Muscle of back (tissue), 11 donors: ENCODE measurements around the gene SPON1. TPM values are rescaled to one million over a fixed set of nuclear protein-coding genes. Genes with fewer than 3 reads are reported as not detected.
"Not testable (repeated sequence)": the region's sequence is repeated elsewhere in the genome, so short reads cannot be mapped to it uniquely, and the experiment has no call there.

Experiments used
- DNase-seq, 3 donors: peaks; one replicate each; pipeline versions ENCODE4 v3.0.0 to v3.0.0-alpha.2; 2013
- polyA plus RNA-seq, 10 donors: library from polyadenylated mRNA; unstranded; fragments of 120-200 nt; gene quantifications; one replicate each; pipeline ENCODE4 v1.2.1, GENCODE V29; 2013; ENCODE audit not compliant: insufficient read length in 10 of 10

The SPON1 gene
- polyA plus RNA-seq, 10 donors, result 17.0 to 39.1 (median 22.6) TPM

DNA sequence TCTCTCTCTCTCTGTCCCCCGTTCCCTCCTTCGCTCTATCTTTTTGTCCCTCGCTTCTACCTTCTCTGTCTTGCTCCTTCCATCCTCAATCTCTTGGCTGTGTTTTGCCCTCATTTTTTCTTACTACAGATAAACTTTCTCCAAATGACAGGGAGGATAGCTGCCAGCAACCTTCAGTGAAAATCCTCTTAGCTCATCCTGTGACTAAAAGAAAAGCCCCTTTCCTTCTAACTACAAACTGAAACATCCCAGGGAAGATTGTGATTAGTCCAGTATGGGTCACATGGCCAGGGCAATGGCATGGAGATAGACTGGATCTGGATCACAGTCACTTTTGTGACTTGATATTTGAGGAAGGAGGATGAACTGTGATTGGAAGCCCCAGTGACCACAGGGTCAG, 10.4 kb downstream of the SPON1 start:
- peak in 1 of 3 donors; percentile 17 for DNase-seq

DNA sequence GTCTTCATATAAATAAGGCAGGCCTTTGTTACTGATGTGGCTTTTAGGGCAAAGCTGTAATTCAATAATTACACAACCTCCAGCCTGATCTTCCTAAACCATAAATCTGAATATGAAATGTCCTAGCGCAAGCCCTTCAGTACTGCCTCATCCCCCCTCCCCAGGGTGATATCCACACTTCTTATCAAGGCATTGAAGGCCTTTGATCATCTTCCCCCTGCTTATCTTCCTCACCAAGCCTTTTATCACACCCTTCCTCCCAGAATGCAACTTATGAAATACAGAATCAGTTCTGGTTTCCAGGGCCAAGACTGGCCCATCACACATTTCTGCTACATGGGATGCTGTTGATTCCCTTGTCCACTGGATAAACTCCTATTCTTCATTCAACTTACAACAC, 12.1 kb downstream of the SPON1 start:
- DNase-seq, result no peak

DNA sequence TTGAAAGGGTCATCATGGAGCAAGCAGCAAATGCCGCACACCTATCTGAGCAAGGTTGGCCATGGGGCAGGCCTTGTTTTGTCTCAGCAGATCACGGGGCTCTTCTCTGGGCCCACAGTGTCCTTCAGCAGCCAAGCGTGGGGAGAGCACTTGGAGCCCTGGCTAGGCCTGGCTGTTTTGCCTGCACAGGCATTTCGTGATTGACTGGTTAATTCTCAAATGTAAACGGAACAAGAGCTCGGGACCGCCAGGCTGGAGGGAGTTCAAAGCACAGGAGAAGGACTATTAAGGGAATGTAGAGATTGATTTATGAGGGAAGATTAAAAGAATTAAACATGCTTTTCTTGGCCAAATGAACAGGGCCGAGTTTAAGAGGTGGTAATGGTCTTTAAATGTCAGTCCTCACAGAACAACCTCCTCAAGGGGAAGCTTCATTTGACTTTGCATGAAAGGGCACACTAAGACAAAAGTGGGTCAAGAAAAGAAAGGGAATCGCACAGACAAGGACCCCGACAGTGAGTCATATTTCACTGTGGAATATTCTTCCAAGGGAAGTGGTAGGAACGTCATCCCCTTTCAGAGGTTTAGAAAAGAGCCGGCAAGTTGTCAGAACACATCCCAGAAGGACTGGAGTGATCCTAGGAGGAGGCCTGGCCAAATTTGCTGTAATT, 20.7 kb downstream of the SPON1 start:
- DNase-seq, result no peak

DNA sequence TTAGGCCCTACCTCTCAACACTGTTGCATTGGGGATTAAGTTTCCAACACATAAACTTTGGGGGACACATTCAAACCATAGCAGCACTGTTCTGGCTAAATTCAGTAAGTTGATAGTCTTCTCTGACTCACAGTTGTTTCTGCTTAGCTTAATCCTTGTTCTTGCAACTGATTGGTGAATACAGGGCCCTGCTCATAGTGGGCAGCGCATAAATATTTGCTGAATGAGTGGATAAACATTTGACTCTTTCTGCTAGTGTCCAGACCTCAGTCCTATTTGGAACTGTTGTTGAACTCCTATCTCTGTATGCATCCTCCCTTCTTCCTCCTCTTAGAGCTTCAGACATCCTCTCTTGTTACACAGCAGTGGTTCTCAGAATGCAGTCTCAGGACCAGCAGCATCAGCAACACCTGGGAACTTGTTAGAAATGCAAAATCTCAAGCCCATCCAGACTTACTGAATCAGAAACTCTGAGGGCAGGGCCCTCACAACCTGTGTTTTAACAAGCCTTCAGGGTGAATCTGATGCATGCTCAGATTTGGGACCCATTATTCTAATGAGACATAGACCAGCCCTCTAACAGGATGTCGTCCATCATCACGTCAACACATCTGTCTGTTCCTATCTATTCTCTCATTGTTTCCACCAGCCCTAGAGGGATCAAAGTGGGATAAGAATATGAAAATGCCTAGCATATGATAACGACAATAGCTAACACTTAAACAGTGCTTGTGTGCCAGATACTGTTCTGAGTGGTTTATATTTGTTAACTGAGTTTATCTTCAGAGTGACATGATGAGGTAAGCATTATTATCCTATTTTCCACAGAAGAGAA, 22.3 kb downstream of the SPON1 start:
- no peak for DNase-seq

DNA sequence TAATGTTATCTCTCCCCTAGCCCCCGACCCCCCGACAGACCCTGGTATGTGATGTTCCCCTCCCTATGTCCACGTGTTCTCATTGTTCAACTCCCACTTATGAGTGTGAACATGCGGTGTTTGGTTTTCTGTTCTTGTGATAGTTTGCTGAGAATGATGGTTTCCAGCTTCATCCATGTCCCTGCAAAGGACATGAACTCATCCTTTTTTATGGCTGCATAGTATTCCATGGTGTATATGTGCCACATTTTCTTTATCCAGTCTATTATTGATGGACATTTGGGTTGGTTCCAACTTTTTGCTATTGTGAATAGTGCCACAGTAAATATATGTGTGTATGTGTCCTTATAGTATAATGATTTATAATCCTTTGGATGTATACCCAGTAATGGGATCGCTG, 24.2 kb downstream of the SPON1 start:
- not testable (repeated sequence) for DNase-seq

DNA sequence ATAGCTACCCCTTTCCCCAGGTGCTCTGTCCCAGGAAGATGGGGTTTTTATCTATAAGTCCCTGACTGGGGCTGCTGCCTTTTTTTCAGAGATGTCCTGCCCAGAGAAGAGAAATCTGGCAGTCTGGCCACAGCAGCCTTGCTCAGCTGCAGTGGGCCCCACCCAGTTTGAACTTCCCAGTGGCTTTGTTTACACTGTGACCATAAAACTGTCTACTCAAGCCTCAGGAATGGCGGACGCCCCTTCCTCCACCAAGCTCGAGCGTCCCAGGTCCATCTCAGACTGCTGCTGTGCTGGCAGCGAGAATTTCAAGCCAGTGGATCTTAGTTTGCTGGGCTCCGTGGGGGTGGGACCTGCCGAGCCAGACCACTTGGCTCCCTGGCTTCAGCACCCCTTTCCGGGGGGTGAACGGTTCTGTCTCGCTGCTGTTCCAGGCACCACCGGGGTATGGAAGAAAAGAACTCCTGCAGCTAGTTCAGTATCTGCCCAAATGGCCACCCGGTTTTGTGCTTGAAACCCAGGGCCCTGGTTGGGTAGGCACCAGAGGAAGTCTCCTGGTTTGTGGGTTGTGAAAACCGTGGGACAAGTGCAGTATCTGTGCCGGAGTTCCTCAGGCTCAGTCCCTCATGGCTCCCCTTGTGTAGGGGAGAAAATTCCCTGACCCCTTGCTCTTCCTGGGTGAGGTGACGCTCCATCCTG, 29.8 kb downstream of the SPON1 start:
- not testable (repeated sequence) for DNase-seq

DNA sequence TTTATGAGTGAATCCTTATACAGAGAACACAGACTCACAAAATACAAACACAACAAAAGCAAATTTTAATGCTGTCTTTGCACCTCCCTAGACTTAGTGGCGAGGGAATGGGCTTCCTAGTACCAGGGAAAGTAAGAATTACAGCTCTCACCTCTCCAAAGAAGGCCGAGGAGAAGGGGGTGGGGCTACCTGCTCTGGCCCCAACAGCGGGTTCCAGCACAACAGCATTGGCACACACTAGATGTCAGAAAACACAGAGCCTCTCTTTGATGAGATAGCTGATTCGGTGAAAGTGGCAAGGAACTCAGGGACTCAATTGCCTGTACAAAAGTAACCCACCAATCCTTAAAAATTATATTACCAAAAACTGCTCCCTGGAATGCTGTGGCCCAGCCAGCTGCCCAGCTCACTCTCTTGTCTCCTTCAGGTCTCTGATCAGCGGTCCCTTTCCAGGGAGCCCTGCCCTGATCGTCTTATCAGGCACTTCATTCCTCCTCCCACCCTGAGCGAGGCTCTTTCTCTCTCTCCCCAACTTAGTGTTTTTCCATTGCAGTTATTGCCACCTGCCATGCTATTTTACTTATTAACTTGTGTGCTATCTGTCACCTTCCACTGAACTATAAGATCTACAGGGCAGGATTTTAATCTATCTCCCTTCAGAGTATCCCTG, 30.7 kb downstream of the SPON1 start:
- no peak for DNase-seq

DNA sequence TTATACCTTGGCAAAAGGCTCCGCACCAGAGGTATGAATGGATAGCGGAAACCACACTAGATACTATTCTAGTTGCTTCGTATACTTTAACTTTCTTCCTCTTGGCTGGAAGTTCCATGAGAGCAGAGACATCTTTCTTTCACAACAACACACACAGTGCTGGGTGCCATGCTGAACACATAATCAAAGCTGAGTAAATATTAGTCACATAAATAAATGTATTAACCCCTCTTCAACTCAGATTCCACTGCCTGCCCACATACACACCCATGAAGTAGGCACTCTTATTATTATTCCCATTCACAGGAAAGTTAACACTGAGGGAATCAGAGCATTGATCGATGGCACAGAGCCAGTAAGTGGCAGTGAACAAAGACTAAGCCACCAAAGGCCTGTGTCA, 35.4 kb downstream of the SPON1 start:
- no peak for DNase-seq

DNA sequence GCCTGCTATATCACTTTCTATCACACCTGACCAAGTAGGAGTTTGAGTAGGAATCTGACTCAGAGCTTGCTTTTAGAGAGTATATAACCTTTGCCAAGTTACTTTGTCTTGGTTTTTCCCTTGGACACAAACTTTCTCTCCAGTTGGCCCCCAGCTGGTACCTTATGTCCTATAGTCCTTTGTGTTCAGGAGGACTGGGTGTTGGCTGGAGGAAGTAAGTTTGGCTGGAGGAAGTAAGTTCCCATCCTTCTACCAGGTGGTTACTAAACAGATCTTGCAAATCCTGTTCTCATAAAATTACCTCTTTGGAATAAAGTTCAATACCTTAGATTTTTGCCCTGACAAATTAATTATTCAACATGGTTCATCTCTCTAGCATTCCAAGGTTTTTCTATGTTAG, 37.2 kb downstream of the SPON1 start:
- DNase-seq, result no peak

DNA sequence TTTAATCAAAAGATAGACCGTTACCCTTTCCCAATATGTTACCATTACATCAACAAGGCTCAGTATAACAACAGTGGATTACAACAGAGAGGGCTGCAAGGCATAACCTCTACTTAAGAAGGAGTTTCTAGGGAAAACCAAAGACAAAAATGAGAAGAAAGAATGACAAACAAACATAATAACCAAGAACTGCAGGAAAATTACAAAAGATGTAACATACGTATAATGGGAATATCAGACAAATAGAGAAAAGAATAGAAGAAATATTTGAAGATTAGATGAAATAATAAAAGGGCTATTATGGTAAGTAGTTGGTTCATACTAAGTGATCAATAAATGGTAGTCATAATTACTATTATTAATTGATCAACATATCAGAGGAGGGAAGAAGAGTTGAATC, 39.1 kb downstream of the SPON1 start:
- no peak for DNase-seq

DNA sequence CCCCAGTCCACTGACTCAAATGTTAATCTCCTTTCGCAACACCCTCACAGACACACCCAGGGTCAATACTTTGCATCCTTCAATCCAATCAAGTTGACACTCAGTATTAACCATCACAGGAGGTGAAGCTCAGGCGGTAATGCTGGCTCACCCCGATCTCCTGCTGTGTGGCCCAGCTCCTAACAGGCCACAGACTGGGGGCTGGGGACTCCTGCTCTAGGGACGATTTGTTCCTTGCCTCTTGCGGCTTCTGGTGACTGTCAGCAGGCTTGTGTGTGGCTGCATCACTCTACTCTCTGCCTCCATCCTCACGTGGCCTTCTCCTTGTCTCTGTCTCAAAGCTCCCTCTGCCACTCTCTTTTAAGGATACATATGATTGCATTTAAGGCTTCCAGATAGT, 45.0 kb downstream of the SPON1 start:
- no peak for DNase-seq

DNA sequence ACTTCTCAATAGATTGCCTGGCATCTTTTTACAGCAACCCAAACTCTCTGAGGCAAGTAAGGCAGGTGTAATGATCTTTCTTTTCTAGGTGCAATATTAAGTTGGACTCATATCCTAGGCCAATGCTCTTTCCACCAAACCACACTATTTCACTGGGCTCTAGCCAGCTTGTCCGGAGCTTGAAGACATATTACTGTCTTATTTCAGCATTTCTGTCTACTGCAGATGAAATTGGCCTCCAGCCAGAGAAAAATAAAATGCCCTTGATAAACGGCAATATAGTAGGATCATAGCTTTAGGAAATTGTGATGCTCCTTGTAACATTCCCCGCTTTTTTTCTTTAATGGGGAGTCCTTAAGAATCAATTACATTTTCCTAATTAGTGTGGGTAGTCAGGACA, 48.1 kb downstream of the SPON1 start:
- no peak for DNase-seq

DNA sequence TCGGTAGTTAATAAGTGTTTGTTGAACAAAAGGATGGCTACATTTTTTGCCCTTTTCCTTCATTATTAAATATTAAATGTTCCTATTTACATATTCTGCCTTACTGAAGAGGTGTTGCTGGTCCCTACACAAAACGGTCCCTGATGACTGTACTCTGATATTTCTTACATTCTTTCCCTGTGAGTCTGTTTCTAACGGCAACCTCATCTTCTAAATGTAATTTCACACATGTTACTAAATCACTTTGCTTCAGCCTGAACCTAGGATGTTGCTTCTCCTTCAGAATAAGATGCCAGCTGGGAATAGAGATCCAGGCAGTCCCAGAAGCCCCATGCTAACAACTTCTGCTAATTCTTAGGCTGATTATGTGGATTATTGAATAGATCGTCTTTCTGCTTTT, 50.3 kb downstream of the SPON1 start:
- no peak for DNase-seq

DNA sequence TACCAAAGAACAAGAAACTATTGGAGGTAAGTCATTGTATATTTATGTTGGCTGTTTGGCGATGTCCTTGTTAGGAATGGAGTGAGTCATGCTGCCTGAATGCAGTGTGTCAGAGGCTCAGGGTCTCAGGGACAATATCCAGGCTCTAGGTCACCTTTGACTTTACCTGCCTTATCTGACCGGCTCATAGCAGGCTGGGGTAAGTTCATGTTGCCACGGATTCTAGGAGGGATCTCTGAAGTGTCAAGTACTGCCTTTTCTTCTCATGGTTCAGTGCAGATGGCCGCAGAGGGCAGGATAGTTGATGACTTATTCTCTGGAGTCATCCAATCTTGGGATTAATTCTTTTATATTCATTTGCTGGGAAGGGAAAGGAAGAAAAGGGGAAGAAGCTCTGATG, 53.2 kb downstream of the SPON1 start:
- DNase-seq, result no peak

DNA sequence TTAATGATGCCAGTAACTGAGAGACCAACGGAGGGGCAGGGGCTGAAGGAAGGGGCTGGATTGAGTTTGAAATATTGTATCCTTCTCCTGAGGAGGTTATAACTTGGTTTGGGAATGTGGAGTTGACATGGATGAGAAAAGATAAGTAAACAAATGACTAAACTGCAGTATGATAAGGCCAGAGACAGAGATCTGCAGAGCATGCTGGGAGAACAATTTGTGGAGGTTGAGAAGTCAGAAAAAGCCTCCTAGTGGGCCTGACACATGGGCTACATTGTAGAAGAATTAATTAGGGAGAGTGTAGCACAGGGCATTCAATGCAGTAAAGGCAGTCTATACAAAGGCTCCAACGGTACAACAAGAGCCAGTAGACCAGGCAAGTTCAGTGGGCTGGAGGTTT, 55.9 kb downstream of the SPON1 start:
- no peak for DNase-seq

DNA sequence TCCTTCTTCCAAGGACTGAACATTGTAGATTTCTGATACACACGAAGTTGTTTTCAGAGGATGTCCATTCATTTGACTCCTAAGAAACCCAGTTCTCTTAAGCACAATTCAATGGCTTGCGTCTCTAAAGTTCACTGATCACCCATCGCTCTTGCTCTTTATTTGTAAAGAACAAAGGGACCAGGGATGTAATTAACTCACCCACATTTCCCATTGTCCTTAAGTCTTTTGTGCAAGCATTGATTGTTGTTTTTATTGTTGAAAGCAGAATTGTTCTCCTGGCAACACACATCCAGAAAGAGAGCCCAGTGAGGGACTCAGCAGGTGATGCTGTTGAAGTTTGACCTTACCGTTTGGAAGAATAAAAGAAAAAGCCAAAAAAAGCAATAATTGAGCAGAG, 59.2 kb downstream of the SPON1 start:
- no peak for DNase-seq

DNA sequence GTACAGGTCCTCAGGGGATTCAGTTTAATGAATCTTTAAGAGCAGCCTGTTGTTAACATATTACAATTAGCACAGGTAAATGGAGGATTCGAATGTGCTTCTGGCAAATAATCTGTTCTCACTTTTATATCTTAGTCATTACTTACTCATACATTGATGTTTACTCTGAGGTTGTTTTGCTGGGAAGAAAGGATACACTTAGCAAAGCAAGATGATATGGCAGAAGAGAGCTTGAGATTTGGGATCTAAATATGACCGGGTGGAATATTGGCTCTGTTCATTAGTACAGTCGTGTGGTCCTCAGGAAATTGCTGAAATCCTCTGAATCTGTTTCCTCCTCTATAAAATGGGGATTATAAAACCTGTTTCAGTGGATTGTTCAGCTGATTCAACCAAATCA, 59.7 kb downstream of the SPON1 start:
- DNase-seq, result no peak

DNA sequence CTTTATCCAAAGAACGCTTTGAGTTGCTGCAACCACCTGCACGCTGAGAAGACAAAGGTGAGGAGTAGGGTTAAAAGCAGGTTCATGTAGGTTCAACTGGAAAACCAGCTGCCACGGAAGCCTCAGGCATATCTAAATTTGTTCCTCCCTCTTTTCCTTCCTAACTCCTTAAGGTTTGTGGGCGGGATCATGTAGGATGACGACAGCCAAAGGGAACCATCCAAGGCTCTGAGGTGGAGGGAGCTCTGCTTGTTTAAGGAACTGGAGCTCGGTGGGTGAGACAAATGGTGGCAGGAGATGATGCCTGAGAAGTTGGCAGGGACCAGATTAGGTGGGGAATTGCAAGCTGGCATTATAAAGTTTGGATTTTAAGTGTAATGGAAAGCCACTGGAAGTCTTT, 60.3 kb downstream of the SPON1 start:
- DNase-seq, result no peak

DNA sequence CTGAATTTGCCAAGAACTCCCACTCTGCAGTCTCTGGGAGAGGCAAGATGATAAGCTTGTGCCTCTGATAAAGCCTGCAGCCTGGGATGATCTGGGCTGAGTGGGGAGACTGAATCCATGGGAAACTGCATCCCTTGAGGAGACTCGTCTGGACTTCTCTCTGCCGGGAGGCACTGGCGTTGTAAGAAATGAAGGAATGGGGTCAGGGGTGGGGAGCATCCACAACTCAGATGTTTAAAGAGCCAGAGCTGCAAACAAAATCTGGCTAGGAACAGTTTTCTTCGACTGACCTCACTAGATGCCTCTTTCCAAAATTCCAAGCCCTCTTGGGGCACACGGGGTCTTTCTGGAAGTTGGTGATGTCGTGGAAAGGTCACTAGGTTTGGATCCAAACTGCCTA, 64.4 kb downstream of the SPON1 start:
- peak in 2 of 3 donors; percentile 25 to 49 for DNase-seq

DNA sequence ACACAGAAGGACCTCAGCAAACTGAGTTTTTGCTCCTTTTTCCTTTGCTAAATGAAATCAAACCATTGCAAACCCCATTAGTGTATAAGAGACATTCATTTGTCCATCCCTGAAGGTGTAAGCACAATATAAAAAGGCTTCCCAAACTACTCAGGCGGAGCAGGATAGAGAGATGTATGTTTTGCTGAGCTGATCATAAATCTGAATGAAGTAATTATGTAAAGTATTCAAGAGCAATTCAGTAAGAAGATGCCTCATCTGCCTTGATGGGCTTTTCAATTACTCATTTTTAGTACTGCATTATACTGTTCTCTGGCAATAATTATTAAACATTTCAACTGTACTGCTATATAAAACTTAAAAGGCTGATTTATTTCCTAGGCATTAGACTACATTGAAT, 65.0 kb downstream of the SPON1 start:
- no peak for DNase-seq

DNA sequence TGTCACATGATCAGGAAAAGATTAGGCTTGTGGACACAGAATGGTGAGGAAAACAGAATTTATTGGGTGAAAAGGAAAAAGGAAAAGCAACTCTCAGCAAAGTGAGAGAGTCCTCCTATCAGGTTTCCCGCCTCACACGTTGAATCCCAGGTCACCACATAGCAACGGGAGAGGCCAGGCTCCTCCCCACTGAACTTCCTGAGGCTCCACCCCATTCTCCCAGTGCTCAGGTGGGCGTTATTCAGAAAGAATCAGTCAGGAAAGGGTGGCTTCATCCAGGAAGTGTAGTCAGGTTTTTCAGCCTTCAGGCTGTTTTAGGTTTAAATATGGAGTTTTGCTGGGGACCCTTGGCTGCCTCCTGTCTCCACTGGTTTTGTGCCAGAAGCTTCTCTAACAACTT, 66.9 kb downstream of the SPON1 start:
- no peak for DNase-seq
